Naive thymus-derived CD8-positive, alpha-beta T cell (primary cell): ENCODE measurements around the gene TPO. TPM values are rescaled to one million over a fixed set of nuclear protein-coding genes. Genes with fewer than 3 reads are reported as not detected.
"Not testable (repeated sequence)": the region's sequence is repeated elsewhere in the genome, so short reads cannot be mapped to it uniquely, and the experiment has no call there.

Experiments used
- ATAC-seq, 2 donors: fragments of 150-1000 bp; cut with Tn5 transposase in 1 of 2; sonication (Bioruptor Pico), chemical (Tn5 transposase) in 1 of 2; 1 replicate in 1 of 2; 2 replicates in 1 of 2; pipeline ENCODE4 v1.10.0; 2021; ENCODE audit warnings: mild to moderate bottlenecking in 2 of 2, moderate library complexity in 2 of 2
- POLR2A ChIA-PET: fragments of 350-600 bp; sonication (Branson Sonifier 250); formaldehyde crosslinking; loops from one replicate; lab custom pipeline; 2021; ENCODE audit warnings: antibody characterized with exemption; lab: Charles Lee
- DNase-seq, 10 donors: peaks; one replicate each; pipeline versions ENCODE4 v3.0.0 to v3.0.0-alpha.2; 2020 to 2022
- H3K27ac Mint-ChIP-seq, 10 donors: one replicate each; pipeline ENCODE4 v1.8.0; 2020 to 2022; ENCODE audit warnings: mild to moderate bottlenecking in 10 of 10, mixed read lengths in 10 of 10, moderate library complexity in 4 of 10, inconsistent platforms in 1 of 10
- H3K27me3 Mint-ChIP-seq, 5 donors: one replicate each; pipeline ENCODE4 v1.8.0; 2021 to 2022; ENCODE audit warnings: mixed read lengths in 5 of 5
- H3K36me3 Mint-ChIP-seq, 3 donors: one replicate each; pipeline ENCODE4 v1.8.0; 2020 to 2022; ENCODE audit warnings: mixed read lengths in 3 of 3, mild to moderate bottlenecking in 2 of 3, inconsistent platforms in 1 of 3
- H3K4me1 Mint-ChIP-seq, 4 donors: one replicate each; pipeline ENCODE4 v1.8.0; 2021 to 2022; ENCODE audit warnings: mixed read lengths in 4 of 4
- H3K4me3 Mint-ChIP-seq, 10 donors: one replicate each; pipeline ENCODE4 v1.8.0; 2020 to 2022; ENCODE audit warnings: mild to moderate bottlenecking in 10 of 10, mixed read lengths in 10 of 10, moderate library complexity in 6 of 10, inconsistent platforms in 1 of 10
- H3K9me3 Mint-ChIP-seq, 9 donors: one replicate each; pipeline ENCODE4 v1.8.0; 2020 to 2022; ENCODE audit warnings: mixed read lengths in 9 of 9, mild to moderate bottlenecking in 3 of 9, inconsistent platforms in 1 of 9, moderate library complexity in 1 of 9
- polyA plus RNA-seq, 3 donors: library from polyadenylated mRNA; unstranded; fragments of 300-500 nt; fragmentation: Illumina TruSeq; gene quantifications; one replicate each; pipeline ENCODE4 v1.2.3, GENCODE V29; 2021
- total RNA-seq, 8 experiments: library from RNA in 2 of 8; stranded (reverse) in 2 of 8; gene quantifications; one replicate each; pipeline ENCODE4 v1.2.3 and lab custom pipeline; 2021 to 2026

Gene TPO
- total and polyA plus RNA-seq, 5 experiments from 2014 or later = not detected

- DNase-seq = no peak
- Mint-ChIP-seq H3K4me1 (peaks cover 0 to 2% (median 0%) of the 10 kb centered on the region in 4 donors), H3K4me3 (no peak overlapping the region), H3K9me3 (peaks cover 0 to 2% (median 0%) of the 10 kb centered on the region in 9 donors), H3K27me3 (peaks cover 0 to 5% (median 0%) of the 10 kb centered on the region in 5 donors), H3K27ac (no peak overlapping the region), H3K36me3 (no peaks in the 10 kb centered on the region)
- POLR2A ChIA-PET = no interaction called here
- ATAC-seq = no peak
Observed at GRCh38 chr2:1482253-1482675, 69.0 kb downstream of the TPO start.

GRCh38 chr2:1482981-1483380 lies 69.7 kb downstream of the TPO start:
- H3K27ac Mint-ChIP-seq = no peak overlapping the region
- POLR2A ChIA-PET = no interaction called here
- DNase-seq (no peak), ATAC-seq (no peak)
- peaks cover 0 to 2% (median 0%) of the 10 kb centered on the region in 4 donors for H3K4me1 Mint-ChIP-seq
- H3K27me3 Mint-ChIP-seq = peaks cover 0 to 3% (median 0%) of the 10 kb centered on the region in 5 donors
- no peak overlapping the region for H3K4me3 Mint-ChIP-seq
- H3K36me3 Mint-ChIP-seq = no peaks in the 10 kb centered on the region
- H3K9me3 Mint-ChIP-seq = peaks cover 0 to 2% (median 0%) of the 10 kb centered on the region in 9 donors

- Mint-ChIP-seq H3K9me3 (peaks cover 0 to 2% (median 0%) of the 10 kb centered on the region in 9 donors), H3K36me3 (no peaks in the 10 kb centered on the region), H3K27me3 (no peaks in the 10 kb centered on the region), H3K4me1 (peaks cover 0 to 2% (median 0%) of the 10 kb centered on the region in 4 donors), H3K4me3 (no peak overlapping the region), H3K27ac (no peak overlapping the region)
- ATAC-seq (no peak), DNase-seq (no peak)
- POLR2A ChIA-PET = no interaction called here
Observed at GRCh38 chr2:1483551-1483950, 70.3 kb downstream of the TPO start.

GRCh38 chr2:1484131-1484884 lies 71.0 kb downstream of the TPO start:
- H3K4me1 Mint-ChIP-seq = peaks cover 0 to 2% (median 0%) of the 10 kb centered on the region in 4 donors

GRCh38 chr2:1486670-1487069 lies 73.4 kb downstream of the TPO start:
- ATAC-seq = no peak
- Mint-ChIP-seq H3K4me3 (no peak overlapping the region), H3K36me3 (no peaks in the 10 kb centered on the region), H3K27ac (no peak overlapping the region), H3K9me3 (no peaks in the 10 kb centered on the region), H3K27me3 (no peaks in the 10 kb centered on the region), H3K4me1 (peaks cover 0 to 2% (median 0%) of the 10 kb centered on the region in 4 donors)
- DNase-seq = no peak
- POLR2A ChIA-PET = no interaction called here

More at GRCh38 chr2:1484131-1484884, 71.0 kb downstream of the TPO start:
- no peak overlapping the region for H3K27ac Mint-ChIP-seq
- no peaks in the 10 kb centered on the region for H3K27me3 Mint-ChIP-seq
- H3K4me3 Mint-ChIP-seq = no peak overlapping the region
- no peak for DNase-seq
- ATAC-seq = no peak
- H3K36me3 Mint-ChIP-seq = no peaks in the 10 kb centered on the region
- POLR2A ChIA-PET = no interaction called here
- peaks cover 0 to 2% (median 0%) of the 10 kb centered on the region in 9 donors for H3K9me3 Mint-ChIP-seq

- no peak overlapping the region for H3K27ac Mint-ChIP-seq
- POLR2A ChIA-PET = no interaction called here
- H3K36me3 Mint-ChIP-seq = no peaks in the 10 kb centered on the region
- no peaks in the 10 kb centered on the region for H3K27me3 Mint-ChIP-seq
- no peak overlapping the region for H3K4me3 Mint-ChIP-seq
- no peaks in the 10 kb centered on the region for H3K9me3 Mint-ChIP-seq
- no peak for DNase-seq
- ATAC-seq = no peak
- H3K4me1 Mint-ChIP-seq = peaks cover 0 to 4% (median 3%) of the 10 kb centered on the region in 4 donors
Observed at GRCh38 chr2:1487758-1488157, 74.5 kb downstream of the TPO start.

- no peaks in the 10 kb centered on the region for H3K36me3 Mint-ChIP-seq
- no peak overlapping the region for H3K4me3 Mint-ChIP-seq
- H3K27ac Mint-ChIP-seq = no peak overlapping the region
- peaks cover 0 to 6% (median 3%) of the 10 kb centered on the region in 4 donors for H3K4me1 Mint-ChIP-seq
- POLR2A ChIA-PET = no interaction called here
- ATAC-seq (no peak), DNase-seq (no peak)
- no peaks in the 10 kb centered on the region for H3K9me3 Mint-ChIP-seq
- H3K27me3 Mint-ChIP-seq = no peaks in the 10 kb centered on the region
Observed at GRCh38 chr2:1488181-1488671, 75.0 kb downstream of the TPO start.

GRCh38 chr2:1488851-1489250 lies 75.6 kb downstream of the TPO start:
- POLR2A ChIA-PET = no interaction called here
- DNase-seq (no peak), ATAC-seq (no peak)
- H3K27ac Mint-ChIP-seq = peak overlapping the region in 1 of 10 donors; percentile 72
- no peaks in the 10 kb centered on the region for H3K27me3 Mint-ChIP-seq
- H3K36me3 Mint-ChIP-seq = no peaks in the 10 kb centered on the region
- H3K4me3 Mint-ChIP-seq = no peak overlapping the region
- no peaks in the 10 kb centered on the region for H3K9me3 Mint-ChIP-seq
- peaks cover 0 to 6% (median 3%) of the 10 kb centered on the region in 4 donors for H3K4me1 Mint-ChIP-seq

- H3K27me3 Mint-ChIP-seq = no peaks in the 10 kb centered on the region
- no peaks in the 10 kb centered on the region for H3K36me3 Mint-ChIP-seq
- H3K27ac Mint-ChIP-seq = peak overlapping the region in 1 of 10 donors; percentile 80
Observed at GRCh38 chr2:1489486-1489885, 76.2 kb downstream of the TPO start.

GRCh38 chr2:1490381-1490780 lies 77.1 kb downstream of the TPO start:
- DNase-seq, POLR2A ChIA-PET, H3K36me3 Mint-ChIP-seq, H3K27ac Mint-ChIP-seq, H3K27me3 Mint-ChIP-seq, H3K4me3 Mint-ChIP-seq, H3K4me1 Mint-ChIP-seq, ATAC-seq, H3K9me3 Mint-ChIP-seq: not testable (repeated sequence)

More at GRCh38 chr2:1489486-1489885, 76.2 kb downstream of the TPO start:
- POLR2A ChIA-PET = no interaction called here
- no peak overlapping the region for H3K4me3 Mint-ChIP-seq
- no peak for DNase-seq
- no peak for ATAC-seq
- no peaks in the 10 kb centered on the region for H3K9me3 Mint-ChIP-seq
- peaks cover 0 to 6% (median 2%) of the 10 kb centered on the region in 4 donors for H3K4me1 Mint-ChIP-seq

- Mint-ChIP-seq H3K4me1 (peaks cover 0 to 6% (median 2%) of the 10 kb centered on the region in 4 donors), H3K27ac (peak overlapping the region in 1 of 10 donors; percentile 2)
Observed at GRCh38 chr2:1491751-1492150, 78.5 kb downstream of the TPO start.

GRCh38 chr2:1492231-1492630 lies 79.0 kb downstream of the TPO start:
- H3K36me3 Mint-ChIP-seq, H3K4me3 Mint-ChIP-seq, H3K27me3 Mint-ChIP-seq, H3K9me3 Mint-ChIP-seq, DNase-seq, H3K4me1 Mint-ChIP-seq, POLR2A ChIA-PET, ATAC-seq: not testable (repeated sequence)
- H3K27ac Mint-ChIP-seq = peak overlapping the region in 1 of 10 donors; percentile 29

More at GRCh38 chr2:1491751-1492150, 78.5 kb downstream of the TPO start:
- no peaks in the 10 kb centered on the region for H3K36me3 Mint-ChIP-seq
- H3K9me3 Mint-ChIP-seq = no peaks in the 10 kb centered on the region
- no peak overlapping the region for H3K4me3 Mint-ChIP-seq
- no peaks in the 10 kb centered on the region for H3K27me3 Mint-ChIP-seq
- DNase-seq = no peak
- no peak for ATAC-seq
- POLR2A ChIA-PET = no interaction called here

- H3K27me3 Mint-ChIP-seq = no peaks in the 10 kb centered on the region
- no peak for DNase-seq
- H3K4me1 Mint-ChIP-seq = peaks cover 0 to 6% (median 2%) of the 10 kb centered on the region in 4 donors
- no peaks in the 10 kb centered on the region for H3K36me3 Mint-ChIP-seq
- H3K9me3 Mint-ChIP-seq = no peaks in the 10 kb centered on the region
- POLR2A ChIA-PET = no interaction called here
- H3K27ac Mint-ChIP-seq = peak overlapping the region in 1 of 10 donors; percentile 29
- H3K4me3 Mint-ChIP-seq = no peak overlapping the region
- no peak for ATAC-seq
Observed at GRCh38 chr2:1492711-1493430, 79.6 kb downstream of the TPO start.
